ENCODE results near the gene ZBTB20. TPM values are rescaled to one million over a fixed set of nuclear protein-coding genes. Genes with fewer than 3 reads are reported as not detected.

Gene ZBTB20
- total RNA-seq, 1 donor from 2014 or later: 15.5 TPM

- no peak overlapping the region for H3K27ac Mint-ChIP-seq (ENCODE audit: unreplicated experiment)
- peaks cover 8% of the 10 kb centered on the region for H3K4me1 Mint-ChIP-seq (ENCODE audit: low read depth)
- H3K27me3 Mint-ChIP-seq (ENCODE audit: low read depth): no peaks in the 10 kb centered on the region
- DNase-seq (ENCODE audit: low spot score): no peak
- no peaks in the 10 kb centered on the region for H3K9me3 Mint-ChIP-seq (ENCODE audit: low read depth)
- no peak overlapping the region for H3K4me3 Mint-ChIP-seq (ENCODE audit: unreplicated experiment)
- no peaks in the 10 kb centered on the region for H3K36me3 Mint-ChIP-seq (ENCODE audit: low read depth)
- TF ChIP-seq CTCF (IDR thresholded peaks at IDR 0.05): no peak
Observed at GRCh38 chr3:114402838-114403237, 744.2 kb downstream of the ZBTB20 start.

GRCh38 chr3:114401346-114401745, 745.7 kb downstream of the ZBTB20 start:
- H3K4me3 Mint-ChIP-seq (ENCODE audit: unreplicated experiment): no peak overlapping the region
- no peaks in the 10 kb centered on the region for H3K36me3 Mint-ChIP-seq (ENCODE audit: low read depth)
- DNase-seq (ENCODE audit: low spot score): no peak
- H3K9me3 Mint-ChIP-seq (ENCODE audit: low read depth): no peaks in the 10 kb centered on the region
- H3K27ac Mint-ChIP-seq (ENCODE audit: unreplicated experiment): no peak overlapping the region
- H3K27me3 Mint-ChIP-seq (ENCODE audit: low read depth): no peaks in the 10 kb centered on the region
- no peak for TF ChIP-seq CTCF (IDR thresholded peaks at IDR 0.05)
- peaks cover 8% of the 10 kb centered on the region for H3K4me1 Mint-ChIP-seq (ENCODE audit: low read depth)

- no peak for DNase-seq (ENCODE audit: low spot score)
- no peaks in the 10 kb centered on the region for H3K36me3 Mint-ChIP-seq (ENCODE audit: low read depth)
- no peaks in the 10 kb centered on the region for H3K9me3 Mint-ChIP-seq (ENCODE audit: low read depth)
- no peaks in the 10 kb centered on the region for H3K27me3 Mint-ChIP-seq (ENCODE audit: low read depth)
- peaks cover 8% of the 10 kb centered on the region for H3K4me1 Mint-ChIP-seq (ENCODE audit: low read depth)
- no peak overlapping the region for H3K4me3 Mint-ChIP-seq (ENCODE audit: unreplicated experiment)
- TF ChIP-seq CTCF (IDR thresholded peaks at IDR 0.05): no peak
- H3K27ac Mint-ChIP-seq (ENCODE audit: unreplicated experiment): no peak overlapping the region
Observed at GRCh38 chr3:114400371-114400770, 746.7 kb downstream of the ZBTB20 start.

GRCh38 chr3:114394551-114394950, 752.5 kb downstream of the ZBTB20 start:
- Mint-ChIP-seq H3K9me3 (ENCODE audit: low read depth) (no peaks in the 10 kb centered on the region), H3K4me1 (ENCODE audit: low read depth) (no peaks in the 10 kb centered on the region)

GRCh38 chr3:114393367-114394072, 753.6 kb downstream of the ZBTB20 start:
- no peaks in the 10 kb centered on the region for H3K27me3 Mint-ChIP-seq (ENCODE audit: low read depth)
- H3K4me3 Mint-ChIP-seq (ENCODE audit: unreplicated experiment): no peak overlapping the region
- DNase-seq (ENCODE audit: low spot score): no peak
- H3K27ac Mint-ChIP-seq (ENCODE audit: unreplicated experiment): no peak overlapping the region
- H3K9me3 Mint-ChIP-seq (ENCODE audit: low read depth): no peaks in the 10 kb centered on the region
- TF ChIP-seq CTCF (IDR thresholded peaks at IDR 0.05): no peak
- no peaks in the 10 kb centered on the region for H3K4me1 Mint-ChIP-seq (ENCODE audit: low read depth)
- peaks cover under 1% of the 10 kb centered on the region for H3K36me3 Mint-ChIP-seq (ENCODE audit: low read depth)

More at GRCh38 chr3:114394551-114394950, 752.5 kb downstream of the ZBTB20 start:
- no peak for DNase-seq (ENCODE audit: low spot score)
- Mint-ChIP-seq H3K27ac (ENCODE audit: unreplicated experiment) (no peak overlapping the region), H3K4me3 (ENCODE audit: unreplicated experiment) (no peak overlapping the region), H3K27me3 (ENCODE audit: low read depth) (no peaks in the 10 kb centered on the region), H3K36me3 (ENCODE audit: low read depth) (no peaks in the 10 kb centered on the region)
- no peak for TF ChIP-seq CTCF (IDR thresholded peaks at IDR 0.05)
